GM12872 (cell line): ENCODE data around the gene EPHB6.

Source experiments
- CTCF ChIP-seq: IDR thresholded peaks from 3 replicates; pipeline ENCODE4 v1.5.1; 2011; ENCODE audit warnings: low read depth, mild to moderate bottlenecking, low read length, moderate library complexity; ENCODE audit not compliant: insufficient read depth

Gene EPHB6

DNA sequence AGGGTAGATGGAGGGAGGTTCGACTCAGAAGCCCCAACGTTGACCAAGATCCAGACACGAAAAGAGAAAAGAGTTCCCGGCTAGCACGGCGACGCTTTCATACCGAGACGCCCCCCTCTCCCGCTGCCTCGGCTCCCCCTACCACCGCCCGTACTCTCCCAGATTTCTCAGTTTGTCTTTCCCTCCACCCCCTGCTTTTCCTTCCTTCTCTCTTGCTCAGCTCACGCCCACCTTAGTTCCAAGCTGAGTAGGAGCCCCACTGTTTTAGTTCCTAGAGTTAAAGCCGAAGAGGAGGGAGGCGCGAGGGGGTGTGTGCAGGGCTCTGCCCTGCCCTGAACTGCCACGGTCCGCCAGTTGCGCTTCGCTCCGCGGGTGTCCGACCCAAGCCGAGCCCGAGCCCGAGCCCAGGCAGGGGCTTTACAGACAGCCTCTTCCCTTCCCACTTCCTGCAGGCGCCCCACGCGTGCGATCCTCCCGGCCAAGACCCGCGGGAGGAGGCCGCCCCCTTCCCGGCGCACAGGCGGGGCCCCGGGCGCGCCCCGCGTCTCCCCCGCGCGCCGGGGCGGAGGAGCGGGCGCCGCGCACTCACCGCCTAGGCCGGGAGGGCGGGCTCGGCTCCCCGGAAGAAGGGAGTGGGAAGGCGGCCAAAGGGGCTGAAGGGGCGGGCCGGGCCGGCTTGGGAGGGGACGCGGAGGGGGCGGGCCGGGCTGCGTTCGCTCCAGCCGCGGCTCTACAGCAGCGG is at the start of gene EPHB6:
Gene EPHB6 (plus strand): TSS at position 705 of the 742 bp plus-strand sequence. CDS start 8,152 bp downstream, outside the sequence.
- TF ChIP-seq CTCF, result no peak

DNA sequence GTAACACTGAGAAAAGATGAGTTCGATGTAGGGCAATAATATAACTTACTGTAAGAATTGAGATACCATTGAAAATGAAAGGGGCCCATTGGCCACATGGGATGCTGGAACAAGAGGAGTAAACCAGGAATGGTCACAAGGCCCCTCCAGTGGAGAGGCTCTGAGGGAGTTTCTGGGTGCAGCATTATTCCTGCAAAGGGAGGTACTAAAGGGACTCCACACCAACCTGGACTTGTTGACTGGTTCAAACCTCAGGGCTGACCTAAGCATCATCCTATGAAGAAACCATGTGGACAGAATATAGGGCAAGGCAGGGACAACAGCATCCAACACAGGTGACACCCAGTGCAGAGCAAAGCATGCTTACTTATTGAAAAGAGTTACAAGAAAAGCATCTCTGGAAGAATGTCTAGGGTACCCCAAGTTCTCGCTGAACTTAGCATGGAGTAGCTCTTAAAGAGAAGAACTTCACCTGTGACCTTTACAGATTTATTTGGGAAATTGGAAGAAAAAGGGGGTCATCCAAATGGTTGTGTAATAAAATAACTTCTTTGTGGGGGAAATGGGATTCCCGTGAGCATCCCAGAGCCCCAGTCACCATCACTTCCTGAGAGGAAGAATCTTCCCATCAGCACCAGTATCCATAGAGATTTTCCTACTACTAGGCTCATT is 49.4 kb upstream of the EPHB6 start:
- TF ChIP-seq CTCF, result no peak

DNA sequence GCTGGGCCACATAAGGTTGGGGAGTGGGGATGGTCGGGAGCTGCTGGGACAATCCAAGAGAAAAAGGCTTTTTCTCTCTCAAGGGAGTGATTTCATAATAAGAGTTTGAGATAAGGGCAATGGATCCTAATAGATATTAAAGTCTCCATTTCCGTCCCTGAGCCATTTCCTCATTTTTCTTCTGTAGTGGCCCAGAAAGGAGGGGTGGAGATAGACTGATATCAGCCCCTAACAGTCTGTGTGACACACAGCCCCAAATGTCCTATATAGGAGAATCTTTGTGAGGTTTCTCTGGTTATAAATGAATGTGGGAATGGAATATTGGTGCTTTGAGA is 48.9 kb upstream of the EPHB6 start:
- TF ChIP-seq CTCF, result no peak

DNA sequence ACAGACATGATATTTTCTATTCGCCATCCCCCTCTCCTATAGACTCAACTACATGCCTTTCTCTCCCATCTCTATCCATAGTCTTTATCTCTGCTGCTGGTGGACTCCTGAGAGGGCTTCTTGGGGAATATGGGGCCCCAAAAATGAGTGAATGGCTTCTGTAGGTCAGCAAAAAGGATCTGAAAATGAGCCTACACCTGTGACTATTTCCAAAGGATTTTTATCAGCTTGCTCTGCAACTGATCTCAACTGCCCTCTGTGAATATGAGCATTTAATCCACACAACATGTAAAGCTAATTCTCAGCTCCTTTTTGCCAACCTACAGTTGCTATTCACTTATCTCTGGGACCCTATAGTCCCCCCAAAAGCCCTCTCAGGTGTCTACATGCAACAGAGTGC is 47.9 kb upstream of the EPHB6 start:
- TF ChIP-seq CTCF, result no peak

DNA sequence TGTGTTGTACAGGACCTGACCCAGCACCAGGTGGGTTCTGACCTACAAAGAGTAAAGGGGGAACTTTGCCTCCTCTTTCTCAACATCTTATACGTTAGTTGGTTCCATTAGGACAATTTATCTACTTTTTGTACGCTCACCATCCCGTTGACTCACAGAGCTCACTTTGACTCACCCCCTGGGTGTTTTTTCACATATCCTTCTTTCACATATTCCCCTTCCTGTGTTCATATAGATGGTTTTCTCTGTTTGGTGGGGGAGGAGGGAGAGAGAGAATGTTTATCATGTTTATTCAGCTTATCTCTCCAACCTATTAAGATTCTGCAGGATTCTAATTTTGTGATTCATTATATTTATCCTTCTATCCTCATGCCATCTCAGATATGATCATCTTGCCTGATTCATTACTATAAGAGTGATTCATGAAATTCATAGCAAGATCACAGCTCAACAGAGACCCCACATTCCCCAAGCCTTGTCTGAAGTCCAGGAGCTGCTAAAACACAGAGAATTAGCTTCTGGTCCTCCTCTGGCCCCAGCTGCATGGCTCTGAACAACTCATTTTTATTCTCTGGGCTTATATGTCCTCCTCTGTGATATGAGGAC is 46.9 kb upstream of the EPHB6 start:
- TF ChIP-seq CTCF, result no peak

- TF ChIP-seq CTCF, result no peak
Observed at GRCh38 chr7:142808461-142808801, 46.4 kb upstream of the EPHB6 start.

DNA sequence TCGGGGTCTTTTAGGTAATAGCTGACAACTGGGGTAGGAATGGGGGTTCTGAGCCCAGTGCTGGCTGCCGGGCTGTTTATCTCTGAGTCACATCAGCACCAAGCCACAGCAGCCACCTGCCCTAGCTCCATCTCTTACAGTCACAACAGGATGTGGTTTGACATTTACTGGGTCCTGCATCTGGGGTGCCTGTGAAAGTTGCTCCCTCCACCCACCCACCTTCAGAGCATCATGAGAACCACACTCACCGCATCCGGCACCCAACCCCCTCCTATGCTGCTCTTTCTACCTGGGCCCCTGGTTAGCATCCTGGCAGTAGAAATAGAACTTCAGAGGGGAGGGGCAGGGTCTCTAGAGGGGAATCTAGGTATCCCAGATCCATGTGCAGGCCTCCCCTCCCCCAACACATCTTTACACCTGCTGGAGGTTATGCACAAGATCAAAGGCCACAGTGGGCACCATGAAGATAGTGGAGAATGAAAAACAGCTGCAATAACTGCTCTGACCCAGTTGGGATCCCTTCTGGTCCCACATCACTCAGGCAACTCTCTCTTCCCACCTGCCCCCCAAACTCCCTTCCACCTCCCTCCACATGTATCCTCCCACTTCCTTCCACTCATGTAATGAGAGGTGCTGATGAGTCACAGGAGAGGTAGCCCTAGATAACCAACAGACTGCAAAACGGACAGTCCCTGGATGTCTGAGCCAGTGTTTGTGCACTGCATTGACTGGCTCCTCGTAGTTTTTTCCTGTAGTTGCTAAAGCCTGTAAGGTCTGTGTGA is 45.9 kb upstream of the EPHB6 start:
- no peak for TF ChIP-seq CTCF
